ENCODE measurements around the gene SAMD9.

SAMD9 gene

DNA sequence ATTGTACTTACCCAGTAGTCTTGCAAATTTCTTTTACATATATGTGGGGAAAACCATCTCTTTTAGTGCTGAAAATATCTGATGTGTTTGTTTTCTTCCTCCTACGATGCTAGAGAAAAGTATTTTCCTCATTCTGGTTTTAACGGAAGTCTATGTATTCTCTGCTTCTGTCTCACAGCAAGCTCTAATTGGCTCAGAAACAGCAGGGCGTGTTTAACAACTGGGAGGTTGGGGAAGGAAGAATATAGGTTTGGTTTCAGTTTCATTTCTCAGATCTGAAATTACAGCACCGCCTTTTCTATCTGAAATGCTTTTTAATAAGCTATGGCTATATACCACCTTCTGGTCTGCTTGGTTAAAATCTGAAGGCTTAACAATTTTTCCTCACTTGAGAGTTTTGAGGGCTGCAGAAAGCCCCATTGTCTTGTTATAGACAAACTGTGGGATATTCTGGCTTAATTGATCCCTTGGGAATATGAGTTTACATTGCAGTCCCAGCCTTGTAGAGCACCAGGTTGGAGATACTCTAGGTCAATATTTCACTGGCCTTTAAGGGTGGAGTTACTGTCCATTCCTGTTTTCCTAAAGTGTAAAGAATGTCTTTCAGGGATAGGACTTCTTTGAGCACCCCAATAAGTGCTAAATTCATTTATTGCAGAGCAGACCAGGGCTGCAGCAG, at the start of gene SAMD9:
Gene SAMD9, minus strand, starts transcription at position 128 of the 679 bp plus-strand sequence. CDS start 11,882 bp downstream, outside the sequence.
- H3K4me3 ChIP-seq (ENCODE audit: low read length) = peak within 1 kb of the TSS; percentile 52
- TF ChIP-seq, protein P1, sequence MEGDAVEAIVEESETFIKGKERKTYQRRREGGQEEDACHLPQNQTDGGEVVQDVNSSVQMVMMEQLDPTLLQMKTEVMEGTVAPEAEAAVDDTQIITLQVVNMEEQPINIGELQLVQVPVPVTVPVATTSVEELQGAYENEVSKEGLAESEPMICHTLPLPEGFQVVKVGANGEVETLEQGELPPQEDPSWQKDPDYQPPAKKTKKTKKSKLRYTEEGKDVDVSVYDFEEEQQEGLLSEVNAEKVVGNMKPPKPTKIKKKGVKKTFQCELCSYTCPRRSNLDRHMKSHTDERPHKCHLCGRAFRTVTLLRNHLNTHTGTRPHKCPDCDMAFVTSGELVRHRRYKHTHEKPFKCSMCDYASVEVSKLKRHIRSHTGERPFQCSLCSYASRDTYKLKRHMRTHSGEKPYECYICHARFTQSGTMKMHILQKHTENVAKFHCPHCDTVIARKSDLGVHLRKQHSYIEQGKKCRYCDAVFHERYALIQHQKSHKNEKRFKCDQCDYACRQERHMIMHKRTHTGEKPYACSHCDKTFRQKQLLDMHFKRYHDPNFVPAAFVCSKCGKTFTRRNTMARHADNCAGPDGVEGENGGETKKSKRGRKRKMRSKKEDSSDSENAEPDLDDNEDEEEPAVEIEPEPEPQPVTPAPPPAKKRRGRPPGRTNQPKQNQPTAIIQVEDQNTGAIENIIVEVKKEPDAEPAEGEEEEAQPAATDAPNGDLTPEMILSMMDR (IDR thresholded peaks at IDR 0.05; ENCODE audit: insufficient read depth, low read depth, low read length, missing control alignments) = no peak
- peak; percentile 85 for DNase-seq (ENCODE audit: low read depth)

DNA sequence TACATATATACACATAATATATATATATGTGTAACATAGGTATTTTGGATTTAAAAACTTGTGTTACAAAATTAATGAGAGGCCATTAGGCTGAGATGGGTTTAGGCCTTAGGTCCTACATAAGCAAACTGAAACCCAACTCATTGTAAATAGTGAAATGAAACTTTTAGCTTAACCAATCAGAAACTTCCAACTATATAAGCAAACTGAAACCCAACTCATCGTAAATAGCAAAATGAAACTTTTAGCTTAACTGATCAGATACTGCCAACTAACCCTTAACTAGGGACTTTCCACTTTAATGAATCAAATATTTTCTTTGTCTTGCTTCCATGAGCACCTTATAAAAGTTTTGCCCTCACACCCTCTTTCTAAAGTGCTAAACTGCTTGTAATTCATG, 47.7 kb upstream of the SAMD9 start:
- TF ChIP-seq, protein P1 (IDR thresholded peaks at IDR 0.05; ENCODE audit: insufficient read depth, low read depth, low read length, missing control alignments) = no peak
- DNase-seq (ENCODE audit: low read depth) = no peak
- H3K4me3 ChIP-seq (ENCODE audit: low read length) = no peak overlapping the region

- no peak overlapping the region for H3K4me3 ChIP-seq (ENCODE audit: low read length)
- no peak for DNase-seq (ENCODE audit: low read depth)
- TF ChIP-seq, protein P1 (IDR thresholded peaks at IDR 0.05; ENCODE audit: insufficient read depth, low read depth, low read length, missing control alignments) = no peak
Observed at GRCh38 chr7:93164766-93165165, 47.0 kb upstream of the SAMD9 start.

GRCh38 chr7:93161181-93161762, 43.5 kb upstream of the SAMD9 start:
- no peak overlapping the region for H3K4me3 ChIP-seq (ENCODE audit: low read length)
- DNase-seq (ENCODE audit: low read depth) = no peak
- TF ChIP-seq, protein P1 (IDR thresholded peaks at IDR 0.05; ENCODE audit: insufficient read depth, low read depth, low read length, missing control alignments) = no peak

GRCh38 chr7:93160410-93160809, 42.6 kb upstream of the SAMD9 start:
- H3K4me3 ChIP-seq (ENCODE audit: low read length) = no peak overlapping the region
- TF ChIP-seq, protein P1 (IDR thresholded peaks at IDR 0.05; ENCODE audit: insufficient read depth, low read depth, low read length, missing control alignments) = no peak
- DNase-seq (ENCODE audit: low read depth) = no peak

DNA sequence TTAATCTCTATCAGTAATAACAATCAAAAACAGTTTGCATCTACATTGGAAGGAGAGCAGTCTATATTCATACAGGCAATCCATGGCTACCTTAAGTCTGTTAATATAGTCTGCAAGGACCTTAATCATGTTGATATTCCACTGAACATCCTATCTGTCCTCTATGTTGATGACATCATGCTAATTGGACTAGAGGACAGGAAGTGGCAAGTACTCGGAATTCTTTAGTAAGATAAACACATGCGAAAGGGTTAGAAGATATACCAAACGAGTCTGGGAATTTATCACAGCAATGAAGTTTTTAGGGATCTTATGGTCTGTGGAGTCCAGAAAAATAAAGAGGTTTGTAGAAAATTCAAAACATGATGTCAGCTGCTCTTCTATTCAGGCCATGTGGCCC, 41.7 kb upstream of the SAMD9 start:
- TF ChIP-seq, protein P1 (IDR thresholded peaks at IDR 0.05; ENCODE audit: insufficient read depth, low read depth, low read length, missing control alignments) = no peak
- DNase-seq (ENCODE audit: low read depth) = no peak
- no peak overlapping the region for H3K4me3 ChIP-seq (ENCODE audit: low read length)

DNA sequence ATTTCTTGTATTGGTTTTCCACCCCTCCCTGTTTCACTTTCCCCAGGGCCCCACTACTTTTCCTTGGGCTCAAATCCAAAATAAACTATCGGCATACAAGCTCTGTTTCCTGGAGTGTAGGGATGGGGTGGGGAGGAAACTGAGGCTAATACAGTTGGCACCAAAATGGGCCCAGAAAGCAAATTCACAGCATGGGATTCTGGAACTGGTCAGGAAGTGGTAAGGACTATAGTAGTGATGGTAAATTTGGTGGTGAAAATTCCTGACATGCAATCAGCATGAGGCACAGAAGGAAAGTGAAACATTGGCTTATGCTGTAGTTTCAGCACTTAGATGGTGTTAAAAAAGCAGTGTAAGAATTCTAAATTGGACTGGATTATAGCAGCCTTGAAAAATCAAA, 39.1 kb upstream of the SAMD9 start:
- H3K4me3 ChIP-seq (ENCODE audit: low read length) = no peak overlapping the region
- DNase-seq (ENCODE audit: low read depth) = no peak
- TF ChIP-seq, protein P1 (IDR thresholded peaks at IDR 0.05; ENCODE audit: insufficient read depth, low read depth, low read length, missing control alignments) = no peak

Measured in epithelial cell of esophagus (primary cell).